Neural progenitor cell (in vitro differentiated cells): ENCODE measurements around the gene NUDT1.

Experiments used
- CTCF ChIP-seq: fragments of 200-600 bp; sonication (generic); IDR thresholded peaks from 2 replicates; pipeline ENCODE4 v1.5.1; 2017; ENCODE audit warnings: antibody characterized with exemption, mild to moderate bottlenecking
- EZH2phosphoT487 ChIP-seq: fragments of 200-600 bp; sonication (generic); IDR thresholded peaks from 2 replicates; pipeline ENCODE4 v1.6.1; 2017; ENCODE audit warnings: antibody characterized with exemption

GRCh38 chr7:2232766-2233520 is 9.1 kb upstream of the NUDT1 start, which contains the start of gene MAD1L1:
- TF ChIP-seq CTCF (no peak), EZH2phosphoT487 (no peak)
